Left lung (tissue), 10 donors: ENCODE measurements around the gene MICU1. TPM values are rescaled to one million over a fixed set of nuclear protein-coding genes. Genes with fewer than 3 reads are reported as not detected.
A peak's percentile ranks its signal among the peaks of the same experiment; 100 is the strongest.

Source experiments
- ATAC-seq: fragments of 200-7000 bp; cut with Tn5 transposase; one replicate; pipeline ENCODE4 v1.9.1; 2020; ENCODE audit warnings: moderate library complexity
- DNase-seq, 4 donors: peaks; one replicate each; pipeline ENCODE4 v3.0.0-alpha.2; 2013 to 2020
- H3K27ac ChIP-seq, 2 donors: fragments of 200-600 bp; sonication (generic) in 1 of 2; one replicate each; pipeline versions ENCODE4 v1.5.0 to v1.8.0; 2020 to 2021
- H3K27me3 ChIP-seq, 2 donors: fragments of 200-600 bp; sonication (generic) in 1 of 2; one replicate each; pipeline versions ENCODE4 v1.5.0 to v1.8.0; 2020 to 2021
- H3K36me3 ChIP-seq, 2 donors: fragments of 200-600 bp; sonication (generic) in 1 of 2; one replicate each; pipeline versions ENCODE4 v1.5.0 to v1.8.0; 2020 to 2021
- H3K4me1 ChIP-seq, 2 donors: fragments of 200-600 bp; one replicate each; pipeline ENCODE4 v1.8.0; 2021
- H3K4me3 ChIP-seq, 2 donors: fragments of 200-600 bp; sonication (generic) in 1 of 2; one replicate each; pipeline versions ENCODE4 v1.5.0 to v1.8.0; 2020 to 2021; ENCODE audit warnings: mild to moderate bottlenecking in 1 of 2
- H3K9me3 ChIP-seq, 2 donors: fragments of 200-600 bp; sonication (generic) in 1 of 2; one replicate each; pipeline versions ENCODE4 v1.5.0 to v1.8.0; 2020 to 2021
- CTCF ChIP-seq, 2 donors: fragments of 200-600 bp; sonication (generic) in 1 of 2; IDR thresholded peaks; one replicate each; pipeline versions ENCODE4 v1.5.0 to v1.8.0; 2021; ENCODE audit warnings: antibody characterized with exemption in 2 of 2
- intact Hi-C, 2 donors: fragments of 100-400 bp; cut with DNase I; formaldehyde crosslinking; loops; one replicate each; pipeline versions ENCODE4 v1.11.2 to v1.14.2; 2022
- polyA plus RNA-seq, 6 donors: library from polyadenylated mRNA; unstranded; fragments of 120-200 nt; gene quantifications; one replicate each; pipeline ENCODE4 v1.2.1, GENCODE V29; 2013; ENCODE audit not compliant: insufficient read length in 6 of 6
- total RNA-seq, 2 donors: library from RNA; stranded (reverse); fragmentation: NEBNext Ultra II Directional; extraction: Animal tissue kit (Norgen Biotek cat#: 25700); gene quantifications; one replicate each; pipeline ENCODE4 v1.2.1, GENCODE V29; 2021
- donor health status: DM: no; HTN: yes; CAD: no.
- donor health status: DM: no; HTN: no; CAD: no.

The MICU1 gene
- total and polyA plus RNA-seq, 8 donors, result 49.8 to 67.4 (median 56.0) TPM

DNA sequence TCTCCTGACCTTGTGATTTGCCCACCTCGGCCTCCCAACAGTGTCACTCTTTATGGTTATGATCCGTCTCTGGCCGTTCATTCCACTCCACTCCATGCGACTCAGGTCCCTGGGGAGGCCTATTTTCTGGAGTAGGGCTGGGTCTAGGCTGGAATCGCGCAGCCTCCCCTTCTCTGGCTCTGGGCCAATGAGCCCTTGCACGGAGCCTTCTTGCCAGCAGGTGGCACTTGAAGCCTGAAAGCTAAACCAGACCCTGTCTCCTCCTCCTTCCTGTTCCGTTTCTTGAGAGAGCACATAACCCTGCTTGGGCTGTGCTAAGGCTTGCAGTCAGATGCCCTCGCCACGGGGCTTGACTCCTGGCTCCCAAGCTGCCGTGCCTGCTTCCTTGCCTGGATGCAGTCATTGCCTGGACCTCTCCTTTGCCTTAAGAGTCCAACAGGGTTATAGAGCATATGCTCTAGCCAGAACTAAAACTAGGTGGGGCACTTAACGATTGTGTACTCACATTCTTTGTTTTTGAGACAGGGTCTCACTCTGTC, 261.6 kb downstream of the MICU1 start:
- intact Hi-C loops, result loop anchor here in 1 of 2 donors (10.0 kb wide), 2 partner anchors 480 to 510 kb away; no protein-coding TSS in a partner anchor
- peak overlapping the region in 1 of 2 donors; percentile 18 for H3K27ac ChIP-seq
- no peak overlapping the region for H3K4me3 ChIP-seq

DNA sequence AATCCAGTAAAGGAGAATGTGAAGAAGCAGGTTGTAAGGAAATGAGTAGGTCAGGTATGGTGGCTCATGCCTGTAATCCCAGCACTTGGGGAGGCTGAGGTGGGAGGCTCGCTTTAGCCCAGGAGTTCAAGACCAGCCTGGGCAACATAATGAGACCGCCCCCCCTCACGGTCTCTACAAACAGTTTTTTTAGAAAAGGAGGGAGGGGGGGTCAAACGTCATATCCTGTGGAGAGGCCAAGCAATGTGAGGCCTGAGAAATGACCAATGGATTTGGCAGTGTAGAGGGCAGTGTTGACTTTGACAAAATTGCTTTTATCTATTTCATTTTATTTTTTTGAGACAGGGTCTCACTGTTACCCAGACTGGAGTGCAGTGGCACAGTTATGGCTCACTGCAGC, 268.9 kb downstream of the MICU1 start:
- Histone ChIP-seq H3K9me3 (no peaks in the 10 kb centered on the region), H3K36me3 (peaks cover 0 to 4% of the 10 kb centered on the region in 2 donors), H3K27ac (no peak overlapping the region), H3K27me3 (no peaks in the 10 kb centered on the region), H3K4me3 (no peak overlapping the region), H3K4me1 (peaks cover 9 to 21% of the 10 kb centered on the region in 2 donors)
- ATAC-seq, result no peak
- DNase-seq, result no peak
- intact Hi-C loops, result no loop called here
- no peak for TF ChIP-seq CTCF (IDR thresholded peaks at IDR 0.05)

More for the DNA sequence above, 261.6 kb downstream of the MICU1 start:
- H3K36me3 ChIP-seq, result peaks cover 0 to 42% of the 10 kb centered on the region in 2 donors
- H3K9me3 ChIP-seq, result no peaks in the 10 kb centered on the region
- DNase-seq (peak; percentile 83 to 92 (median 86)), ATAC-seq (peak; percentile 99)
- H3K4me1 ChIP-seq, result peaks cover 0 to 17% of the 10 kb centered on the region in 2 donors
- H3K27me3 ChIP-seq, result no peaks in the 10 kb centered on the region
- peak; percentile 83 to 93 for TF ChIP-seq CTCF (IDR thresholded peaks at IDR 0.05)

DNA sequence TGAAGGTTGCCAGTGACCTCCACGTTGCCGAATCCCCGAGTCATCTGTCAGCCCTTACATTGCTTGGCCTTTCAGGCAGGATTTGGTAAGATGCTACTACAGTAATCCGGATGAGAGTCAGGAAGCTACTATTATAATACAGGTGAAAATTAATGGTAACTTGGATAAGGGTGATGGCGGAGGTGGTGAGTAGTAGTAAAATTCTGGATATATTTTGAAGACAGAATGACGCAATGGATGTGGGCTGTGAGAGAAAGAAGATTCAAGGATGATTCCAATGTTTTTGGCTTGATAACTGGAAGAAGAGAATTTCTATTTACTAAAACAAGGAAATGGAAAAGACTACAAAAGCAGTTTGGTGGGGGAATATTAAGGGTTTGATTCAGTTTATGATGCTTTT, 269.8 kb downstream of the MICU1 start:
- no peak for TF ChIP-seq CTCF (IDR thresholded peaks at IDR 0.05)
- Histone ChIP-seq H3K27me3 (no peaks in the 10 kb centered on the region), H3K9me3 (no peaks in the 10 kb centered on the region), H3K4me1 (peaks cover 9 to 29% of the 10 kb centered on the region in 2 donors), H3K4me3 (no peak overlapping the region), H3K36me3 (peaks cover 0 to 8% of the 10 kb centered on the region in 2 donors), H3K27ac (no peak overlapping the region)
- DNase-seq (no peak), ATAC-seq (no peak)
- intact Hi-C loops, result no loop called here

GRCh38 chr10:72355214-72355555, 270.7 kb downstream of the MICU1 start:
- Histone ChIP-seq H3K36me3 (peaks cover 0 to 16% of the 10 kb centered on the region in 2 donors), H3K27me3 (no peaks in the 10 kb centered on the region), H3K4me1 (peaks cover 9 to 29% of the 10 kb centered on the region in 2 donors), H3K4me3 (peak overlapping the region; percentile 75 to 96), H3K9me3 (no peaks in the 10 kb centered on the region), H3K27ac (peak overlapping the region; percentile 94 to 97)
- no peak for TF ChIP-seq CTCF (IDR thresholded peaks at IDR 0.05)
- intact Hi-C loops, result no loop called here
- DNase-seq (no peak), ATAC-seq (no peak)

GRCh38 chr10:72354356-72355213, 271.3 kb downstream of the MICU1 start, which contains the start of gene DNAJB12:
DNAJB12 (minus strand) TSS chr10:72354919; CDS start chr10:72354897, 22 bp downstream.
- TF ChIP-seq CTCF (IDR thresholded peaks at IDR 0.05), result peak in 1 of 2 donors; percentile 5
- DNase-seq (peak; percentile 91 to 97 (median 94)), ATAC-seq (peak; percentile 93)
- Histone ChIP-seq H3K36me3 (peaks cover 0 to 22% of the 10 kb centered on the region in 2 donors), H3K9me3 (no peaks in the 10 kb centered on the region), H3K4me3 (peak within 1 kb of the TSS; percentile 75 to 96), H3K4me1 (peaks cover 9 to 30% of the 10 kb centered on the region in 2 donors), H3K27ac (peak within 1 kb of the TSS; percentile 94 to 97), H3K27me3 (no peaks in the 10 kb centered on the region)
- intact Hi-C loops, result no loop called here
